Measurements from ENCODE around the gene SASH1.

DNA sequence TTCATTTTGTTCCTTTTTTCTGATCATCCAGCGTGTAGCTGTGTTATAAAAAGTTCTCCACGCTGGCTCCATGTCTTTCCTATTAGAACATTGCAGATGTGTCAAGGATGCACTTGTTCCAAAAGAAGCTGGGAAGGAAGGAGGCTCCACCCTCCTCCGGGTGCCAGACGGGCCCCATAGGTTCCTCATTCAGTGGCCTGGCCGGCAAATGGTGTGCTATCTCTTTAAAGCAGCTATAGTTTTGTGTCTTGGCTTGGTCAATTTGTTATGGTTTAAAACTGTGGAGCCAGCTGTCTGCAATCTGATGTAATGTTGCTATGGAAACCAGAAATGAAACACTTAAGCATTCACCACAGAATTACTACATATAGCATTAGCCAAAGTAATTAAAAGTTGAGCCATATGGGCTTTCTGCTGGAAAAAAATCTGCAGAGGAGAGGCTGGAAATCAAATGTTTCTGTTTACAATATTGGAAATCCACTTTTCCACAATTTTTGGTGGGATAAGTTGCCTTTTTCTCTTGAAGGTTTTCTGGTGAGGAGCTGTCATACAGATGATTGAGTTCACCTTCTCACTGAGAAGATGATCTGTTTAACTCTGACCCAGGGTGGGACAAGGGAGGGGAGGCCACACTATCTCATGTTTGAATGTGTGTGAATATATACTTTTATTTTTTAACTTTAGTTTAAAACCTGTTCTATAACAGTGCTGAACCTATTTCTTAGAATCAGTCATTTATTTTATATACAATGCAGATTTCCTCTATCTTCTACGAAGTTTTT lies 167.4 kb downstream of the SASH1 start:
- TF ChIP-seq, protein P1, sequence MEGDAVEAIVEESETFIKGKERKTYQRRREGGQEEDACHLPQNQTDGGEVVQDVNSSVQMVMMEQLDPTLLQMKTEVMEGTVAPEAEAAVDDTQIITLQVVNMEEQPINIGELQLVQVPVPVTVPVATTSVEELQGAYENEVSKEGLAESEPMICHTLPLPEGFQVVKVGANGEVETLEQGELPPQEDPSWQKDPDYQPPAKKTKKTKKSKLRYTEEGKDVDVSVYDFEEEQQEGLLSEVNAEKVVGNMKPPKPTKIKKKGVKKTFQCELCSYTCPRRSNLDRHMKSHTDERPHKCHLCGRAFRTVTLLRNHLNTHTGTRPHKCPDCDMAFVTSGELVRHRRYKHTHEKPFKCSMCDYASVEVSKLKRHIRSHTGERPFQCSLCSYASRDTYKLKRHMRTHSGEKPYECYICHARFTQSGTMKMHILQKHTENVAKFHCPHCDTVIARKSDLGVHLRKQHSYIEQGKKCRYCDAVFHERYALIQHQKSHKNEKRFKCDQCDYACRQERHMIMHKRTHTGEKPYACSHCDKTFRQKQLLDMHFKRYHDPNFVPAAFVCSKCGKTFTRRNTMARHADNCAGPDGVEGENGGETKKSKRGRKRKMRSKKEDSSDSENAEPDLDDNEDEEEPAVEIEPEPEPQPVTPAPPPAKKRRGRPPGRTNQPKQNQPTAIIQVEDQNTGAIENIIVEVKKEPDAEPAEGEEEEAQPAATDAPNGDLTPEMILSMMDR (IDR thresholded peaks at IDR 0.05): no peak
- peak in 1 of 3 donors; percentile 25 for TF ChIP-seq POLR2A (IDR thresholded peaks at IDR 0.05)

All from body of pancreas (tissue), 4 donors.